ENCODE data around the gene MSMB. TPM values are rescaled to one million over a fixed set of nuclear protein-coding genes. Genes with fewer than 3 reads are reported as not detected.

MSMB gene
- total and polyA plus RNA-seq, 2 of the 4 experiments (the other 2 are of a cell fraction) = not detected

DNA sequence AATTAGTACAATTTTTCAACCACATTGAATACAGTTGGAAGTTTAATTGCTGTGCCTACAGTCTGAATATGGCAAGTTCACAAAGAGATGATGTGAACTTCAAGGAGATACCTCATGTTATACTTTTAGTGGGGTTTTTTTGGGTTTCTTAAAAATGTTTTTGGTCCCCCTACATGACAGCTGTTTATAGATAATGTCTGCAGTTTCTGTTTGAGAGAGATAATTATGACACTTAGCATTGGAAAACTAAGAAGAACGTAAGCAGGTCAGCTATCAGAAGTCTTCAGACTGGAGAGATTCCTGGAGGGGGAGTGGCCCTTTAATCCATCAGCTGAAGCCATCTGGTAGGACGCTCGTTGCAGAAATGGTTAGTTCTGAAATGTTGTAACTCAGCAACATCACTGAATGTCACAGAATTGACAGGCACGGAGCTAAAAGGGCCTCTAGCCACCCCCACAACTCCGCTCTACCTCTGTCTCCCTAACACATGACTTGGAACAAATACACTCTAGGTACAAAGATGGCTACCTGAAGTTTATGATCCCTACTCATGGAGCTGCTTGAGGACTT lies 44.8 kb downstream of the MSMB start:
- H3K18ac ChIP-seq (ENCODE audit: low read depth, low read length) = no peak overlapping the region
- no peaks in the 10 kb centered on the region for H3K27me3 ChIP-seq (ENCODE audit: control insufficient read depth, insufficient read depth, low read length)
- H3K4me3 ChIP-seq (ENCODE audit: insufficient read depth, low read depth, low read length) = no peak overlapping the region
- no peak overlapping the region for H2AK5ac ChIP-seq (ENCODE audit: low read depth, low read length)
- no peak overlapping the region for H4K5ac ChIP-seq (ENCODE audit: low read depth, low read length)
- H3K9me3 ChIP-seq (ENCODE audit: control insufficient read depth, insufficient read depth, low read length) = no peaks in the 10 kb centered on the region
- H2AK9ac ChIP-seq (replicated peaks; ENCODE audit: low read depth, low read length, poor library complexity) = no peak overlapping the region
- no peak overlapping the region for H3K56ac ChIP-seq (ENCODE audit: extremely low read depth, insufficient read depth, low read length)
- ChIA-PET CTCF (no interaction called here), POLR2A (ENCODE audit: unreplicated experiment) (no interaction called here)
- H3K4me2 ChIP-seq (ENCODE audit: low read depth, low read length) = no peak overlapping the region
- H2BK5ac ChIP-seq (ENCODE audit: low read depth, low read length, poor library complexity, severe bottlenecking) = no peak overlapping the region
- H3K4me1 ChIP-seq (ENCODE audit: control insufficient read depth, insufficient read depth, low read length) = no peaks in the 10 kb centered on the region
- no peak overlapping the region for H2BK20ac ChIP-seq (ENCODE audit: low read depth, low read length)
- no peak overlapping the region for H2AFZ ChIP-seq (replicated peaks; ENCODE audit: low read length, poor library complexity)
- dilution Hi-C loops (cut with HindIII; ENCODE audit: low sequenced_read_pairs, unreplicated experiment) = no loop called here
- H3K14ac ChIP-seq (replicated peaks; ENCODE audit: low read depth, low read length) = no peak overlapping the region
- no peak overlapping the region for H3K4ac ChIP-seq (ENCODE audit: low read depth, low read length)
- H4K91ac ChIP-seq (ENCODE audit: insufficient read depth, low read depth, low read length) = no peak overlapping the region
- peaks cover 38% of the 10 kb centered on the region for H3K36me3 ChIP-seq (ENCODE audit: control insufficient read depth, insufficient read depth, low read length)
- intact Hi-C loops (cut with micrococcal nuclease) = no loop called here
- H3K23ac ChIP-seq (ENCODE audit: low read depth, low read length) = no peak overlapping the region
- WGBS, 2 experiments (ENCODE audit: extremely low coverage in 2 of 2, insufficient read length in 1 of 2) = no CpG with 5 or more reads among the region's 5 CpGs
- H3K9me1 ChIP-seq (ENCODE audit: insufficient read depth, low read length) = no peaks in the 10 kb centered on the region
- TF ChIP-seq MAFK (IDR thresholded peaks at IDR 0.05; ENCODE audit: low read depth, low read length) (no peak), RAD21 (IDR thresholded peaks at IDR 0.05; ENCODE audit: low read length) (no peak), BHLHE40 (IDR thresholded peaks at IDR 0.05; ENCODE audit: low read depth, low read length) (no peak), MAZ (IDR thresholded peaks at IDR 0.05; ENCODE audit: borderline replicate concordance, low read depth, low read length) (no peak), NFE2L2 (IDR thresholded peaks at IDR 0.05; ENCODE audit: low read depth, low read length) (no peak), SMC3 (IDR thresholded peaks at IDR 0.05; ENCODE audit: low read depth, low read length) (no peak), POLR2A (IDR thresholded peaks at IDR 0.05; ENCODE audit: low read depth, low read length) (no peak), CHD1 (IDR thresholded peaks at IDR 0.05; ENCODE audit: low read depth, low read length) (no peak), FOS (IDR thresholded peaks at IDR 0.05; ENCODE audit: low read depth, low read length) (no peak), CEBPB (IDR thresholded peaks at IDR 0.05; ENCODE audit: low read depth, low read length) (no peak), RFX5 (IDR thresholded peaks at IDR 0.05; ENCODE audit: low read depth, low read length) (no peak), RCOR1 (IDR thresholded peaks at IDR 0.05; ENCODE audit: insufficient replicate concordance, low read length) (no peak), MXI1 (IDR thresholded peaks at IDR 0.05; ENCODE audit: borderline replicate concordance, low read depth, low read length) (no peak)
- TF ChIP-seq, protein P1, sequence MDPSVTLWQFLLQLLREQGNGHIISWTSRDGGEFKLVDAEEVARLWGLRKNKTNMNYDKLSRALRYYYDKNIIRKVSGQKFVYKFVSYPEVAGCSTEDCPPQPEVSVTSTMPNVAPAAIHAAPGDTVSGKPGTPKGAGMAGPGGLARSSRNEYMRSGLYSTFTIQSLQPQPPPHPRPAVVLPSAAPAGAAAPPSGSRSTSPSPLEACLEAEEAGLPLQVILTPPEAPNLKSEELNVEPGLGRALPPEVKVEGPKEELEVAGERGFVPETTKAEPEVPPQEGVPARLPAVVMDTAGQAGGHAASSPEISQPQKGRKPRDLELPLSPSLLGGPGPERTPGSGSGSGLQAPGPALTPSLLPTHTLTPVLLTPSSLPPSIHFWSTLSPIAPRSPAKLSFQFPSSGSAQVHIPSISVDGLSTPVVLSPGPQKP (IDR thresholded peaks at IDR 0.05; ENCODE audit: borderline replicate concordance, low read depth, low read length) = no peak
- TF ChIP-seq, protein P2, sequence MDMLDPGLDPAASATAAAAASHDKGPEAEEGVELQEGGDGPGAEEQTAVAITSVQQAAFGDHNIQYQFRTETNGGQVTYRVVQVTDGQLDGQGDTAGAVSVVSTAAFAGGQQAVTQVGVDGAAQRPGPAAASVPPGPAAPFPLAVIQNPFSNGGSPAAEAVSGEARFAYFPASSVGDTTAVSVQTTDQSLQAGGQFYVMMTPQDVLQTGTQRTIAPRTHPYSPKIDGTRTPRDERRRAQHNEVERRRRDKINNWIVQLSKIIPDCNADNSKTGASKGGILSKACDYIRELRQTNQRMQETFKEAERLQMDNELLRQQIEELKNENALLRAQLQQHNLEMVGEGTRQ (IDR thresholded peaks at IDR 0.05; ENCODE audit: low read depth, low read length) = no peak
- TF ChIP-seq, protein P3, sequence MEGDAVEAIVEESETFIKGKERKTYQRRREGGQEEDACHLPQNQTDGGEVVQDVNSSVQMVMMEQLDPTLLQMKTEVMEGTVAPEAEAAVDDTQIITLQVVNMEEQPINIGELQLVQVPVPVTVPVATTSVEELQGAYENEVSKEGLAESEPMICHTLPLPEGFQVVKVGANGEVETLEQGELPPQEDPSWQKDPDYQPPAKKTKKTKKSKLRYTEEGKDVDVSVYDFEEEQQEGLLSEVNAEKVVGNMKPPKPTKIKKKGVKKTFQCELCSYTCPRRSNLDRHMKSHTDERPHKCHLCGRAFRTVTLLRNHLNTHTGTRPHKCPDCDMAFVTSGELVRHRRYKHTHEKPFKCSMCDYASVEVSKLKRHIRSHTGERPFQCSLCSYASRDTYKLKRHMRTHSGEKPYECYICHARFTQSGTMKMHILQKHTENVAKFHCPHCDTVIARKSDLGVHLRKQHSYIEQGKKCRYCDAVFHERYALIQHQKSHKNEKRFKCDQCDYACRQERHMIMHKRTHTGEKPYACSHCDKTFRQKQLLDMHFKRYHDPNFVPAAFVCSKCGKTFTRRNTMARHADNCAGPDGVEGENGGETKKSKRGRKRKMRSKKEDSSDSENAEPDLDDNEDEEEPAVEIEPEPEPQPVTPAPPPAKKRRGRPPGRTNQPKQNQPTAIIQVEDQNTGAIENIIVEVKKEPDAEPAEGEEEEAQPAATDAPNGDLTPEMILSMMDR (conservative IDR thresholded peaks at IDR 0.05; ENCODE audit: low read depth, low read length) = no peak
- ATAC-seq (ENCODE audit: low read depth) (no peak), DNase-seq (no peak)
- H3K27ac ChIP-seq (ENCODE audit: insufficient read depth, low read length) = no peak overlapping the region
- H2BK120ac ChIP-seq (ENCODE audit: low read depth, low read length) = no peak overlapping the region
- H3K79me1 ChIP-seq (ENCODE audit: low read depth in 1 of 2, low read length in 2 of 2) = peaks cover 23 to 41% of the 10 kb centered on the region in 2 experiments
- no peak overlapping the region for H4K8ac ChIP-seq (ENCODE audit: low read depth in 2 of 2, low read length in 2 of 2)
- BruUV-seq (replicated peaks) = no TSS peak
- in situ Hi-C loops (cut with MboI; ENCODE audit: low sequenced_read_pairs) = loop anchor here (25.0 kb wide), 1 partner anchor 1014 kb away; the partner anchor contains the start of gene DEPP1
- no peak overlapping the region for H3K9ac ChIP-seq (ENCODE audit: low read depth, low read length)
- 0 out of 2 replicates have a peak, but pooled peaks cover under 1% of the 10 kb centered on the region for H4K20me1 ChIP-seq (ENCODE audit: insufficient read depth, low read length)
- no peak overlapping the region for H2BK15ac ChIP-seq (ENCODE audit: low read depth, low read length)
